Globus pallidus (tissue), 1 donor: ENCODE data around the gene KCNK5.

ENCODE experiments used
- DNase-seq: peaks from one replicate; pipeline ENCODE4 v3.0.0-alpha.2; 2015; ENCODE audit warnings: low spot score

The KCNK5 gene

GRCh38 chr6:39197922-39198500 is 31.3 kb downstream of the KCNK5 start:
- no peak for DNase-seq

GRCh38 chr6:39197521-39197920 is 31.8 kb downstream of the KCNK5 start:
- DNase-seq = no peak

GRCh38 chr6:39196673-39197091 is 32.6 kb downstream of the KCNK5 start:
- no peak for DNase-seq

- no peak for DNase-seq
These were observed 33.4 kb downstream of the KCNK5 start for GRCh38 chr6:39195792-39196385.

GRCh38 chr6:39194466-39194865 is 34.8 kb downstream of the KCNK5 start:
- DNase-seq = no peak

GRCh38 chr6:39193201-39193791 is 36.0 kb downstream of the KCNK5 start:
- peak; percentile 8 for DNase-seq

GRCh38 chr6:39192736-39193135 is 36.5 kb downstream of the KCNK5 start:
- DNase-seq = no peak

- DNase-seq = no peak
These were observed 37.9 kb downstream of the KCNK5 start for GRCh38 chr6:39191236-39191930.

- DNase-seq = no peak
These were observed 38.6 kb downstream of the KCNK5 start for GRCh38 chr6:39190545-39191235.

GRCh38 chr6:39189915-39190544 is 39.2 kb downstream of the KCNK5 start:
- DNase-seq = peak; percentile 20

- no peak for DNase-seq
These were observed 40.1 kb downstream of the KCNK5 start for GRCh38 chr6:39189131-39189530.

- no peak for DNase-seq
These were observed 40.7 kb downstream of the KCNK5 start for GRCh38 chr6:39188571-39188970.

- no peak for DNase-seq
These were observed 41.2 kb downstream of the KCNK5 start for GRCh38 chr6:39188098-39188450.

GRCh38 chr6:39184906-39185580 is 44.2 kb downstream of the KCNK5 start:
- no peak for DNase-seq

GRCh38 chr6:39182604-39183003 is 46.7 kb downstream of the KCNK5 start:
- no peak for DNase-seq

- DNase-seq = no peak
These were observed 47.4 kb downstream of the KCNK5 start for GRCh38 chr6:39181826-39182225.

- no peak for DNase-seq
These were observed 47.9 kb downstream of the KCNK5 start for GRCh38 chr6:39181333-39181732.

GRCh38 chr6:39178804-39179203 is 50.5 kb downstream of the KCNK5 start:
- DNase-seq = no peak

GRCh38 chr6:39178235-39178634 is 51.0 kb downstream of the KCNK5 start:
- DNase-seq = no peak

GRCh38 chr6:39177130-39177529 is 52.1 kb downstream of the KCNK5 start:
- no peak for DNase-seq

- peak; percentile 23 for DNase-seq
These were observed 56.0 kb downstream of the KCNK5 start for GRCh38 chr6:39173270-39173669.

GRCh38 chr6:39172377-39172757 is 56.9 kb downstream of the KCNK5 start:
- DNase-seq = no peak
